ENCODE data around the gene MAGI3.

Gene MAGI3

DNA sequence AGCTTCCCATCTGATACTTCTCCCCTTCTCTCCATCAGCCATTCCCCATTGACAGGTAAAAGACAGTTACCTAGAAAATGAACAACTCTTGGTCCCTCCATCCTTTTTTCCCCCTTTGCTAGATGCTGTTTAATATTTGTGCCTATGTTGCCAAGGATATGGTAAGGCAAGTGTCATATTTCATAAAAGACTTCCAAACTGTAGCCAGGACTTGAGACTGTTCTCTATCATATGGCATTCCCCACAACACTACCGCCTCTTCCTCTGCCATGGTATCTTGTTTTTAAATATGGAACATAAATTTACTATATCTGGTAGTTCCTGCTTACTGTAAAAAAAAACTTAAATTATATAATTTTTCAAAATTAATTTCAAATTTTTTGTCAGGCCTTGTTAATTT, 271.8 kb downstream of the MAGI3 start:
- no peak overlapping the region for H3K4me3 ChIP-seq (ENCODE audit: low read depth, low read length, poor library complexity, severe bottlenecking)
- H2AFZ ChIP-seq (ENCODE audit: low read length) = no peak overlapping the region
- H3K27ac ChIP-seq (ENCODE audit: low read depth, low read length, poor library complexity, severe bottlenecking) = no peak overlapping the region

GRCh38 chr1:113663165-113663951, 273.0 kb downstream of the MAGI3 start:
- no peak for TF ChIP-seq EZH2 (IDR thresholded peaks at IDR 0.05; ENCODE audit: borderline replicate concordance, low read length)
- TF ChIP-seq, protein P1, sequence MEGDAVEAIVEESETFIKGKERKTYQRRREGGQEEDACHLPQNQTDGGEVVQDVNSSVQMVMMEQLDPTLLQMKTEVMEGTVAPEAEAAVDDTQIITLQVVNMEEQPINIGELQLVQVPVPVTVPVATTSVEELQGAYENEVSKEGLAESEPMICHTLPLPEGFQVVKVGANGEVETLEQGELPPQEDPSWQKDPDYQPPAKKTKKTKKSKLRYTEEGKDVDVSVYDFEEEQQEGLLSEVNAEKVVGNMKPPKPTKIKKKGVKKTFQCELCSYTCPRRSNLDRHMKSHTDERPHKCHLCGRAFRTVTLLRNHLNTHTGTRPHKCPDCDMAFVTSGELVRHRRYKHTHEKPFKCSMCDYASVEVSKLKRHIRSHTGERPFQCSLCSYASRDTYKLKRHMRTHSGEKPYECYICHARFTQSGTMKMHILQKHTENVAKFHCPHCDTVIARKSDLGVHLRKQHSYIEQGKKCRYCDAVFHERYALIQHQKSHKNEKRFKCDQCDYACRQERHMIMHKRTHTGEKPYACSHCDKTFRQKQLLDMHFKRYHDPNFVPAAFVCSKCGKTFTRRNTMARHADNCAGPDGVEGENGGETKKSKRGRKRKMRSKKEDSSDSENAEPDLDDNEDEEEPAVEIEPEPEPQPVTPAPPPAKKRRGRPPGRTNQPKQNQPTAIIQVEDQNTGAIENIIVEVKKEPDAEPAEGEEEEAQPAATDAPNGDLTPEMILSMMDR (IDR thresholded peaks at IDR 0.05; ENCODE audit: low read length) = no peak
- Histone ChIP-seq H4K20me1 (ENCODE audit: insufficient read depth, low read length) (no peaks in the 10 kb centered on the region), H3K36me3 (ENCODE audit: insufficient read depth, low read length) (no peaks in the 10 kb centered on the region), H3K4me2 (ENCODE audit: low read length) (no peak overlapping the region), H3K9me3 (ENCODE audit: low read length) (no peaks in the 10 kb centered on the region), H3K79me2 (ENCODE audit: insufficient read depth, low read length) (no peaks in the 10 kb centered on the region), H3K4me1 (ENCODE audit: insufficient read depth, low read length, severe bottlenecking) (no peaks in the 10 kb centered on the region), H3K27me3 (ENCODE audit: insufficient read depth, low read length) (no peaks in the 10 kb centered on the region), H3K27ac (ENCODE audit: low read depth, low read length, poor library complexity, severe bottlenecking) (no peak overlapping the region), H3K4me3 (ENCODE audit: low read depth, low read length, poor library complexity, severe bottlenecking) (no peak overlapping the region), H3K9ac (ENCODE audit: low read length) (no peak overlapping the region), H3K9me2 (ENCODE audit: low read depth, low read length) (no peaks in the 10 kb centered on the region), H2AFZ (ENCODE audit: low read length) (no peak overlapping the region), H3F3A (ENCODE audit: insufficient read depth, low read length) (no peaks in the 10 kb centered on the region)

More for the DNA sequence above, 271.8 kb downstream of the MAGI3 start:
- no peaks in the 10 kb centered on the region for H3F3A ChIP-seq (ENCODE audit: insufficient read depth, low read length)
- no peaks in the 10 kb centered on the region for H3K79me2 ChIP-seq (ENCODE audit: insufficient read depth, low read length)
- H3K4me1 ChIP-seq (ENCODE audit: insufficient read depth, low read length, severe bottlenecking) = no peaks in the 10 kb centered on the region
- no peak for TF ChIP-seq EZH2 (IDR thresholded peaks at IDR 0.05; ENCODE audit: borderline replicate concordance, low read length)
- TF ChIP-seq, protein P1 (IDR thresholded peaks at IDR 0.05; ENCODE audit: low read length) = no peak
- no peaks in the 10 kb centered on the region for H4K20me1 ChIP-seq (ENCODE audit: insufficient read depth, low read length)
- no peaks in the 10 kb centered on the region for H3K36me3 ChIP-seq (ENCODE audit: insufficient read depth, low read length)
- H3K4me2 ChIP-seq (ENCODE audit: low read length) = no peak overlapping the region
- no peaks in the 10 kb centered on the region for H3K27me3 ChIP-seq (ENCODE audit: insufficient read depth, low read length)
- H3K9ac ChIP-seq (ENCODE audit: low read length) = no peak overlapping the region
- H3K9me2 ChIP-seq (ENCODE audit: low read depth, low read length) = no peaks in the 10 kb centered on the region
- no peaks in the 10 kb centered on the region for H3K9me3 ChIP-seq (ENCODE audit: low read length)

GRCh38 chr1:113665071-113665470, 274.8 kb downstream of the MAGI3 start:
- Histone ChIP-seq H3K27me3 (ENCODE audit: insufficient read depth, low read length) (no peaks in the 10 kb centered on the region), H3K36me3 (ENCODE audit: insufficient read depth, low read length) (no peaks in the 10 kb centered on the region), H3K9me3 (ENCODE audit: low read length) (no peaks in the 10 kb centered on the region), H3F3A (ENCODE audit: insufficient read depth, low read length) (no peaks in the 10 kb centered on the region), H3K9ac (ENCODE audit: low read length) (no peak overlapping the region), H3K4me1 (ENCODE audit: insufficient read depth, low read length, severe bottlenecking) (no peaks in the 10 kb centered on the region), H3K4me2 (ENCODE audit: low read length) (no peak overlapping the region), H4K20me1 (ENCODE audit: insufficient read depth, low read length) (no peaks in the 10 kb centered on the region), H3K79me2 (ENCODE audit: insufficient read depth, low read length) (no peaks in the 10 kb centered on the region), H3K27ac (ENCODE audit: low read depth, low read length, poor library complexity, severe bottlenecking) (no peak overlapping the region), H2AFZ (ENCODE audit: low read length) (no peak overlapping the region), H3K4me3 (ENCODE audit: low read depth, low read length, poor library complexity, severe bottlenecking) (no peak overlapping the region), H3K9me2 (ENCODE audit: low read depth, low read length) (no peaks in the 10 kb centered on the region)
- TF ChIP-seq EZH2 (IDR thresholded peaks at IDR 0.05; ENCODE audit: borderline replicate concordance, low read length) = no peak
- TF ChIP-seq, protein P1 (IDR thresholded peaks at IDR 0.05; ENCODE audit: low read length) = no peak

Data from OCI-LY1 (cell line).